HG03571 (cell line): ENCODE data around the gene KCNK10.
"Not testable (repeated sequence)": the region's sequence is repeated elsewhere in the genome, so short reads cannot be mapped to it uniquely, and the experiment has no call there.

Source experiments
- ATAC-seq: cut with Tn5 transposase; IDR thresholded peaks from one replicate; pipeline ENCODE4 v1.9.1; 2021; ENCODE audit not compliant: unreplicated experiment

Gene KCNK10

DNA sequence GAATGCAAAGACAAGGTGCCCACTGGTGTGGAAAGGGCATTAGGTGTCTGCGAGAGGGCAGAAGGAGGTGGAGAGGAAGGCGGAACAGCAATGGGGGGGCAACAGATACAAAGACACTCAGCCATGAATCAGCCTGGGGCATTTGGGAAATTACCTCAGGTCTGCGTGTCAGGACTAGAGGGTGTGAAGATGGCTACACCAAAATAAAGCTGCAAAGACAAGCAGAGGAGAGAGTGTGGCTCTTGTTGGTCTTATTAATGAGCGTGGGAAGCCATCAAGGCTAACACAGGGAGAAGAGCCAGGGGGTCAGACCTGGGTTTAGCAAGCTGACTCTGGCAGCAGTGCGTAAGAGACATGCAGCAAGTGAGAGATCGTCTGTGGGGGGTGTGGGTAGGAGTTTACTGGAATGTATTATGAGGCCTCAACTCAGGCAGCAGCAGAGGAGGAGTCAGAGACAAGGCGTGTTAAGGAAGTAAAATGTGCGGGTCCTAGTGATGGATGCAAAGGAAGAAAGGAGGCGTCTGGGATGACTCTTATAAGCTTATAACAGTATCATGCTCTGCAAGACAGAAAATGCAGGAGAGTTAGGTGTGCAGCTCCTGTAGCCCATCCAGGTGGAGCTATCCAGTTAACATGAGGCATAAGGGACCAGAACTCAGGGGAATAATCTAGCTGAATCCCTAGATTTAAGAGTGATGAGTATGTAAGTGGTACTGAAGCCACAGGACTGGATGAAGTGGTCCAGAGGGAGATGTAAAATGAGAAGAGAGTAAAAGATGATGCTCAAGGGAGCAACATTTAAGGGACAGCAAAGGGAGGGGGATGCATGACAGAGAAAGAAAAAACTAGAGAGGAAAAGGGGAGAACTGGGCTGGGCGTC, 50.4 kb downstream of the KCNK10 start:
- no peak for ATAC-seq

DNA sequence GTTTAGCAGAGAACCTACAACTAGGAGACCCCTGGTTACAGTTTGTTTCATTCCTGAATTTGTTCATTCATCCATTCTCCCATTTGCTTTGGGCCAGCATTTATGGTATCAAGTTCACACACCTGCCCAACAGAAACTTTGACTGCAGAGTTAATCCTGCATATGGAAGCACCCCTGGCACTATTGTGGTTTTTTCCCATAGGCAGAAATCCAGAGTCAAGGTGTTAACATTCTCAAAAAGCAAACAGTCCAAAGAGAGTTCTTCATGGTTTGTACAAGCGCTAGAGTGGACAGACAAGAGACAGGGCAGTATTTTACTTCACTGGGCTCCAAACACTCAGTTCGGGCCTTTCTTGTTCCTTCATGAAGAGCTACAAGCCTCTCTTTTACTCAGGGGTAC, 51.9 kb downstream of the KCNK10 start:
- no peak for ATAC-seq

DNA sequence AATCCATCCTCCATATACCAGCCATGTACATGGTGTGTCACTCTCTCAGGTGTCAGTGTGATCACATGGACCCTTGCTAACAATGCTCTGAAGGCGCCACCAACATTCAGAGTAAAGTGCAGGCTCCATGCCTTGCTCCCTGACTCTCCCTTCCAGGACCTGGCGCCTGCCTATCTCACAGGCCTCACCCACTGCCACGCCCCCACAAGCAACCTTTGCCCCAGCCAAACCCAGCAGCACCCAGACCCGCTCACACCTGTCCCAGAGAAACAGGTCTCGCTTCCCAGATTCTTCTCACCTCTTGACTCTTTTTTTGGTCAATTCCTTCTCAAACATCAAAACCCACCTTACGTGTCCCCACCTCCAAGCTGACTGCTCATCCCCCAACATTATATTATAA, 52.3 kb downstream of the KCNK10 start:
- no peak for ATAC-seq

DNA sequence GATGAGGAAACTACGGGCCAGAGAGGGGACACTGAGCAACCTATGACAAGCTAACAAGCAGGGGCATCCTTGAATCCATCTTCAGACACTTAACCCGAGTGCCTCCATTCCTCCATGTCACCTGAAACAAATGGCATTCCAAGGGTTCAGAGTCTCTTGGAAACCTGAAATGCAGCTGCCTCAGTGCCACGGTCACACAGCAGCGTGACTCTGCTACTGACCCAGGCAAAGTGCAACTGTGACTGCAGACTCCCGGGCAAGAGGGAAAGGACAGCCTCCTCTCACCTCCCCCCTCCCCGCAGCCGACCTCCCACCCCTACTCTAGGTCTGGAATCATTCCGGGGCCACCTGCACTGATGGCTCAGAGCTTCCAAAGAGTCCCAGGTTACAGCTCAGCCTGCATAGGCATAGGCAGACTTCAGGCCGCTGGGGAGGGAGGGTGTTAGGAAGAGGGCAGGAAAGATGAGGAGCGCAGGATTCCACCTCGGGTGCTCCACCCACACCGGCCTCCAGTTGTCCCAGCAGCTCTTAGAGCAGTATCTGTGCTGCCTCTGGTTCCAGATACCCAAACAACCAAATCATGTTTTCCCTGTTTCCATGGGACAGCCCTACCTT, 53.2 kb downstream of the KCNK10 start:
- no peak for ATAC-seq

DNA sequence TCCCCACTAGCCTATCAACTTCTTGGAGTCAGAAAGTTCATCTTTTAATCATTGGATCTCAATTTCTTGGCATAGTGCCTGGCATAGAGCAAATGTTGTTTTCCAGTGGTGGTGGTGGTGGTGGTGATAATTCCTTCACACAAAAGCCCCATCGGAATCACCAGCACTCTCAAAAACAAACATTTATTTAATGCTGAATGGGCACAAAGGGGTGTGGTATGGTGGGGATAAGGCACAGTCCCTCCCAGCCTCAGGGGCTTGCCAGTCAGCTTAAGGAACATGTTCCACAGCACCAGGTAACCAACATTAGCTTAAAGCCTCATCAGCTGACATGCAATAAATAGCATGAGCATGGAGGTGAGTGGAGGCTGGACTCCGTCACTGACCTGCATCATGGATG, 56.6 kb downstream of the KCNK10 start:
- ATAC-seq, result no peak

DNA sequence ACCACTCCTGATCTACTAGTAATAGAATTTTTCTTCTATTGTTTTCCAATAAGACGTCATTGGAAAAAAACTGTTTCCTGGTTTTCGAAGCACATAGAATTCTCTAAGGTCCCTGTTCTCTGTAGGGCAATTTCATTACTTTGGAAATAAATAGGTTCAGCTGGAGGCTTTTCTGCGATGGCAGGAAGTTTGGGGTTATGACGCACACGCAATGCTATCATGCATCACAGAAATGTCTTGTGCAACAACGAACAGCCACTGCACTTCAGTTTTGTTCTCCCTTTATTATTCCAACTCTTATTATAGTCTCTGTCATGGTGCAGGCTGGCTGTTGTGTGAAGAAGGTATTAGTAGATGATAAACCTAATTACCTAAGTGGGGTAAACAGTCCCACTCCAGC, 59.0 kb downstream of the KCNK10 start:
- no peak for ATAC-seq

DNA sequence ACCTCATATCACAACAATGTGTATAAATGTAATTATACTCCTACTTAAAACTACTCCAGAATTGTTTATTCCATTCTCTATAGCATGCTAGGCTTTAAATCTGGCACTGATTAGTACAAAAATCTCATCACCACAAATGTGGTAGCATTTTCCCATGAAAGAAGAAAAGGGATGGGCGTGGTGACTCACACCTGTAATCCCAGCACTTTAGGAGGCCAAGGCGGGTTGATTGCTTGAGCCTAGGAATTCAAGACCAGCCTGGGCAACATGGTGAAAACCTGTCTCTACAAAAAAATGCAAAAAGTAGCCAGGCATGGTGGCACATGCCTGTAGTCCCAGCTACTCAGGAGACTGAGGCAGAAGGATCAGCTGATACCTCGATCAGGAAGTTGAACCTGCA, 61.8 kb downstream of the KCNK10 start:
- not testable (repeated sequence) for ATAC-seq

DNA sequence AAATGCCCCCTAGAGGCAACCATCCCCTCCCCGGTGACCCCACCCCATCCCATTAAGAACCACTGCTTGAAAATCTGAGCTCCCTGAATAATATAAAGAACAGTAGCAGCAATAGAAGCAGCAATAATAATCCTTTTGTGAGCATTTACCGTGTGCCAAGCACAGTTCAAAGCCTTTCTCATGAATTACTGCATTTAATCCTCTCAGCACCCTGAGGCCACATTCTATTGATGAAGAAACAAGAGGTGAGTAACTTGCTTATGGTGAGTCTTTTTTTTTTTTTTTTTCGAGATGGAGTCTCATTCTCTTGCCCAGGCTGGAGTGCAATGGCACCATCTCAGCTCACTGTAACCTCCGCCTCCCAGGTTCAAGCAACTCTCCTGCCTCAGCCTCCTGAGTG, 65.0 kb downstream of the KCNK10 start:
- ATAC-seq, result no peak

DNA sequence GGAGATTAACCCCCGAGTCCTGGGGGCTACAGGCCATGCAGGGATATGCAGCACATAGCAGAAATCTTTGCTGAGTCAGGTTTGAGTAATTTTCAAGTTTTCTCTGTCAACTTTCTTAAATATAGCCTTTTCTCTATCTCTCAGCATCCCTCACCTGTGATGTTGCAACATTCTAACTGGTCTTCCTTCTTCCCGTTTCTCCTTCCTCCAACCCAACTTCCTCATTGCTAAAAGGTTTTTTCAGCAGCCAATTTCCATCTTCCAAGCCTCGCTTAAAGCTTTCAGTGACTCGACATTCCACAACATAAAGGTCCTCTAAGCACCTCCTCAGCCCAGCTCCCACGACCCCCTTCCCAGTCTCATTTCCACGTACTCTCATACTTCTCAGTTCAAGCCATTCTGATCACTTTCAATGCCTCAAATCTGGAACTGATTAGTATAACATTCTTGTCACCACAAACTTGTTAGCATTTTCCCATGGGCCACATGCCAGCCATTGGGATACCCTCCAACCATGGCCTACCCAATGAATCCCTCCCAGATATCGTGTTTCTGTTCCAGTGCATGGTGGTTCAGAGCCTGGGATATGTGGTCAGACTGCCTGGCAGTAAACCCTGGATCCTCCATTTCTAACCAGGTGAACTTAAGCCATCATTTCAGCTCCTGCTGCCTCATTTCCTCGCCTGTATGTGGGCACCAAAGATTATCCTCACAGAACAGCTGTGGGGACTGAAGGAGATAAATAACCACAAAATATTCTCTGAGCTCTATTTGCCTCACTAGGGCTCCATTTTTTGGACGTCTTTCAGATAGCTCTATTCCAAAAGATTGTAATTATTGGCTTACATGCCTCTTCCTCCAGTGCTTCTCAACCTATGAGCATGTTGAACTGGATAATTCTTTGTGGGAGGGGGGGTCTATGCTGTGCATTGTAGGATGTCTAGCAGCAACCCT, 65.8 kb downstream of the KCNK10 start:
- ATAC-seq, result no peak

DNA sequence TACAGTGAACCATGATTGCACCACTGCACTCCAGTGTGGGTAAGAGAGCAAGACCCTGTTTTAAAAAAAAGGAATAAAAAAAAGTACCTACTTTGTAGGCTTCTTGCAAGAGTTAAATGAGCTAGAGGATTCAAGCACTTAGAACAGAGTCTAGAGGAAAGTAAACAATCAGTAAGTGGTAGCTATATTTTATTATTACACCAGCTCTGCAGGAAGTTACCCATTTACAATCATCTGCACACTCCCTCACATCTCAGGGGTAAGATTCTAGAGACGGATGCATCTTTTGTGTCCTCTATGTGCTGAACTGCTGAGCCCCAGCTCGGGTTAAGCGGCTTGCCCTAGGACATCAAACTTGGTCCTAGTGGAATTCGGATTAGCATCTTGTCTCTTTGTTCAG, 67.3 kb downstream of the KCNK10 start:
- no peak for ATAC-seq

DNA sequence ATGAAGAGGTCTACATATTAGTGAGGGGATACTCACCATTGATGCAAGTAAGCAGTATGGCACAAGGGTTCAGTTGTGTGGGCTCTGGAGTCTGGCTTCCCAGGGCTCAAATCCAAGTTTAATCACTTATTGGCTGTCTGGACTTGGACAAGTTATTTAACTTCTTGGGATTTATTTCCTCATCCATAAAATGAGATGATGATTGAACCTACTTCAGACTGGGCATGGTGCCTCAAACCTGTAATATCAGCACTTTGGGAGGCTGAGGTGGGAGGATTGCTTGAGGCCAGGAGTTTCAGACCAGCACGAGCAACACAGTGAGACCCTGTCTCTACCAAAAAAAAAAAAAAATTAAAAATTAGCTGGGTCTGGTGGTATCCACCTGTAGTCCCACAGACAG, 67.9 kb downstream of the KCNK10 start:
- ATAC-seq, result no peak

DNA sequence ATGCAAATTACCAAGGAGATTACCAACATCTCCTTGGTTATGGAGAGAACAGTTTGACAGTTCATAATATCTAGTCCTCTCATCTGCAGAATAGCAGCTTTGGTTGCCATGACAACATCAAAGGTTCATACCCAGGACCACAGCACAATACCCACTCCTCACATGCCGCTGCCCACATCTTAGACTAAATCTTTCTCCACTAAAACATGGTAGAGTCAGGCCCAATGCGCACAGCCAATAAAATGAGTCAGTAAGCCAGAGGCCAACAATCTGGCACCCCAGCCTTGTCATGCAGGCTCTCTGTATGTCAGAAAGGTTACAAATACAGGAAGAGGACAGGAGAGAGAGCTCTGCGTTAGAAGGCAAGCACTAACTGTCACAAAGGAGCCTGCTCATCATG, 70.6 kb downstream of the KCNK10 start:
- ATAC-seq, result no peak

DNA sequence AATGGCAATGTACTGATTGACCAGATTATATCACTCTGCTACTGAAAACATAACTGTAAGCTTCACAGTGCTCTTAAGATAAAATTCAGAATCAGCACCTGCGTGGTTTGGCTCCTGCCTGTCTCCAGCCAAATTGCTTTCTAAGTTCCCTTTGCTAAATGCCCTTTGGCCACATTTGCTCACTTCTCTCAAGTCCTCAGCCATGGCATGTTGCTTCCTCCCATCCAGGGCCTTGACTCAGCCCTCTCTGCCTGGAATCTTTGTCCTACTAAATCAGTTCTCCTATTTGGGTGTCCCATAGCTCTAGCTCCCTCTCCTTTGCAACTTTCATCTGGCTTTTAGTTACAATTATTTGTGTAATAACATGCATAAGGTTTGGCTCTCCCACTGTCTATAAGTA, 71.4 kb downstream of the KCNK10 start:
- ATAC-seq, result no peak

DNA sequence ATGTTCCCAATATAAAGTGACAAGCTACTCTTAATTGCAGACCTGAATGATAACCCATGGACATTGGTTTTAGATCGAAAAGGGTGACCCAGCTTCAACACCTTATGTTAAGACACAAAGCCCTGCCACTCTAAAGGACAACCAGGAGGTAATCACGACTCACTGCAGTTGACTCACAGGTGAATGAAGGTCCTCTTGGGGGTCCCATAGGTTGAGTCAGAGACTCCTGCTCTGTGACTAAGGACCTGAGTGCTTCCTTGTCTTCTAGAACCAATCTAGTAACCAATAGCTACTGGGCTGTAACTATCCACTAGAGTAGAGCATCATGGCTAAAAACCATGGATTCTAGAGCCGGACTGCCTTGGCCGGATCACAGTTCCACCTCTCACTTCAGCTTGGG, 73.8 kb downstream of the KCNK10 start:
- ATAC-seq, result no peak

DNA sequence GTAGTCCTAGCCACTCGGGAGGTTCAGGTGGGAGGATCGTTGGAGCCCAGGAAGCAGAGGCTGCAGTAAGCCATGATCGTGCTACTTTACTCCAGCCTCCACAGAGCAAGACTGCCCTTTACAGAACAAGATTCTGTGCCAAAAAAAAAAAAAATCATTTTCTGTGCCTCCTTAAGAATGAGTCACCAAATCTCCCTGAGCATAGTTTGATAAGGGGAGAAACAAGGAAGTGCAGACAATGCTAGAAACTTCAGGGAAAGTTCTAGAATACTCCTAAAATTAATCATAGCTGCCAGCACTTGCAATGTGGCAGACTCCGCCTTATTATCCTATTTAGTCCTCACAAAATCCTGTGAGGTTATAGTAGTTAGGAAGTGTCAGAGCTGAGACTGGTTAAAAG, 74.5 kb downstream of the KCNK10 start:
- no peak for ATAC-seq

DNA sequence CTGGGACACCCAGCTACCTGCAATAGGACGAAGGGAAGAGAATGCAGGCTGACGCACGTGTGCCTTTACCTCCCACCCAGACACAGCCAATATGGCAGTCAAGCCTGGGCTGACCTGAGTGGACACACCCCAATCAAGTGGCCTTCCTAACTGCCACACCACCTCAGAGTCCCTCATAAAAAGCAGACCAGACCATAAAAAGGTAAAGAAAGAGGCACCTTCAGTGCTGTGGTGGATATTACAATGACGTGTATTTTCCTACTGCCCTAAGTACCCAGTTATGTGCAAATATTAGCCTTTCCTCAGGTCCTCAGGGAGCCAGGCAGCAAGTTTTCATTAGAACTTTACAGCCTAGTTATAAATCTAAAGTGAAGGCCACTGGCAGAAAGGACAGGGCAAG, 75.8 kb downstream of the KCNK10 start:
- ATAC-seq, result no peak

DNA sequence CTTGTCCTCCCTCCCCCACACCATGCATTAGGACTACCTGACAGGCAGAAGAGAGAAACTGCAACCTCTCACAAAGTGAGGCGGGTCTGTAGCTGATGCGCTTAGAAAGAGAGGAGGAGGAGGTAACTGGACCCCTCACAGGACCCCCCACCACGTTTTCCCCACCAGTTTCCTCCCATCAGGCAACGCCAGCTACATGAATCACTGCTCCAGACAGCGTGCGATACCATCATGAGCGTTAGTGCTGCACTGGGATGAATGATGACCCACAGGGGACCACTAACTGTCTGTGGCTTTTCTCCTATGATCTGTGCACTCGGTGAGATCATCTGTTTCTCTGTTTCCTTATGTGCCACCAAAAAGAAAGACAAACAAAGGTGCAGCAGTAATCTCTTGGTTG, 77.7 kb downstream of the KCNK10 start:
- ATAC-seq, result no peak

DNA sequence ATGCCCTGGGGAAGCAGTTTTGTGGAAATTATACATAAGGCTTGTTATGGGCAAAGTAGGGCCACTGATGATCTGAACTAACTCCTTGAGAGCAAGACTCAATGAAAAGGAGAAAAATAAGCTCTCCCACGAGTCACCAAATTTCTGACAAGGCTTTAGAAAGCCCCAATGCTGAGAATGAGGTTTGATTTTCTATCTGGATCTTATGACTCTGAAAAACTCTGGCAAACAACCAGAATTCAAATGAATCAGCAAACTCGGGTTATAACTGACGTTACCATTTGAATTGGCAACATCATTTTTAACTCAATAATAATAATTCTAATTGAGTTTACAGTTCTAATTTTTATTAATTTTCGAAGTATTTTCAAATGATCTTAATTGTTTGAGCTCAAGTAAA, 79.1 kb downstream of the KCNK10 start:
- no peak for ATAC-seq

DNA sequence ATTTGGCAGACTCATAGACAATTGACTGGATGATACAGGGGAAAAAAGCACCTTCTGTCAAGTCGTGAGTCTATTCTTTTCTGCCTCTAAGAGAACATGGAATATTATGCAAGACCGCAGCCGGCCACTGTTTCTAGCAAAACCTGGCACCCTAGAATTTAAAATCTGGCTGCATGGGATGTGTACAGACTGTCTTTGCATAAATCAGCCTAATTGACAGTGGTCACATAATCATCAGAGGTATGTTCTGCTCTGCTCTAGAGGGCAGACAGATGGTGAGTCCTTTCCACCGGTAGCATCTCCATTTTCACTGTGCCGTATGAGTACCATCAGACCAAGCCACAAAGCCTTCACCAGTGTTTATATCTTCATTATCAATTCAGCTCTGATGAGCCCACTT, 80.6 kb downstream of the KCNK10 start:
- no peak for ATAC-seq

DNA sequence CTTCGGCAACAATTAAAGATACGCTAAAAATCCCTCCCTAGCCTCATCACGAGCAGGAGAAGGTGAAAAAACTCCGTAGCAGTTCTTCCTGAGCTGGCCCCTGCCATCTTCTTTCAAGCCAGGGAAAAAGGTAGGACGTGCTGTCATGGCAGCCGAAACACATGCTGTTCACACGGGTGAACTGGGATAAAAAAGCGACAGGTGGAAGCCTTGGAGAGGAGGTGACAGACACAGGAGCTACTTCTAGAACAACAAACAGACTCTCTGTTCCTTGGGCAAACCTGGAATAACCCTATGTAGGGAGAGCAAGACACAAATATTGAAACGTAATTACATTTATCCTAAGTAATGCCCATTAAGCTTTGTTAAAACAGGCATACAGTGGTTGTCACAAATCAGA, 81.3 kb downstream of the KCNK10 start:
- ATAC-seq, result no peak

DNA sequence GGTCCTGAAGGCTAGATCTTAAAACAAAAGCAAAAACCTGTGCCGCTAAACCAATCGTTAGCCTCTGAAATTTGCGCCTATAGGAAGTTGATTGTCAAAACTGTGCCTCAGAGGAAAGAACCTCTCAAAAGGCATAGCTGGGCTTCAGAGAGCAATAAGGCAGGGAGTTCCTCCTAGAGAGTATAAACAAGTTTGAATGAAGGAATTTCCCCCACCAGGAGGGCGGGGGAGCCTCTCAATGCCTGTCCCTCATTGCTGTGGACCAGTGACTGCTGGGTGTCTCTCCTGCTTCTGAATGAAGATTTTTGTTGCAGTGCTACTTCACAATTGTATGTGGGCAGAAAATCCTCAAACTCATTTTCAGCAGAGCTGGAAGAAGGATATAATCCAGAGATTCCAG, 88.6 kb downstream of the KCNK10 start:
- no peak for ATAC-seq

DNA sequence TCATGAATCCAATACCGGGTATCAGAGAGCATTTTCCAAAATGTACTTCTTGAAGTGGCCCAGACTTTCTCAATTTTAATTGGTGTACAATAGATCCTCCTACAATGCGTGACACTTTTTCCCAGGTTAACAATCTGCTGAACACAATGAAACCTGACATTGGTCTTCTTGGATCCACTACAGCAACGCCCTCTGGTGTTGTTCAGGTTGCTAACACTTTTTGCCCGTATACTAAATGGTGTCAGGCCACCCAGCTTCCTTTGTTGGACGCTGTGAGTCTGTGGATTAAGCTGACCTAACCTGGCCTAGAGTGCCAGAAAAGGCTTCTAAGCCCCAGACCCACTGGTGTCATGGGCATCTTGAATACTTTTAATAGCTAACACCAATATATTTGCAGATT, 89.2 kb downstream of the KCNK10 start:
- no peak for ATAC-seq
